ENCODE measurements around the gene RAD1. TPM values are rescaled to one million over a fixed set of nuclear protein-coding genes. Genes with fewer than 3 reads are reported as not detected.

The RAD1 gene
- total and polyA plus RNA-seq, 11 donors = 12.8 to 29.6 (median 22.7) TPM

DNA sequence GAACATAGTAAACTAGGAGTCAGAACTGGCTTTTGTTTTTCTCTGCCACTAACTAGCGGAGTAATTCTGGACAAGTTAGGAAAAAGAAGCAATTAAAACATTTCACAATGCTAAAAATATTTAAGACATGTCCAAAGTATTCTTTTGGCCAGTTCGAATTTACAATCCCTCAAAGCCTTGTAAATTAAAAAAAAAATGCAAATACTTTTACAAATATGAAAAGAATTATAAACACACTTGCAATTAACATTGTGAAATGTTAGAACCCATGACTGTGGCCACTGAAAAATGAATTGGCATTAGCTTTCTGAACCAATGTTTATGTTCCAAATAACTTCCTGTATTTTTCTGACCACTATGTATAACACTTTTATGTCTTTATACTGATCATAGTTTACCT, 2.2 kb downstream of the RAD1 start:
- 81 to 95% (median 89%) methylated on average over 2 of the region's 2 CpGs for WGBS, 4 donors
- intact Hi-C loops (cut with DNase I) = loop anchor here in 1 of 10 donors (10.0 kb wide), 1 partner anchor 908 kb away; the partner anchor contains the start of gene AMACR
- H3K27ac ChIP-seq = no peak overlapping the region
- no peak for TF ChIP-seq POLR2A (IDR thresholded peaks at IDR 0.05)
- TF ChIP-seq, protein P1, sequence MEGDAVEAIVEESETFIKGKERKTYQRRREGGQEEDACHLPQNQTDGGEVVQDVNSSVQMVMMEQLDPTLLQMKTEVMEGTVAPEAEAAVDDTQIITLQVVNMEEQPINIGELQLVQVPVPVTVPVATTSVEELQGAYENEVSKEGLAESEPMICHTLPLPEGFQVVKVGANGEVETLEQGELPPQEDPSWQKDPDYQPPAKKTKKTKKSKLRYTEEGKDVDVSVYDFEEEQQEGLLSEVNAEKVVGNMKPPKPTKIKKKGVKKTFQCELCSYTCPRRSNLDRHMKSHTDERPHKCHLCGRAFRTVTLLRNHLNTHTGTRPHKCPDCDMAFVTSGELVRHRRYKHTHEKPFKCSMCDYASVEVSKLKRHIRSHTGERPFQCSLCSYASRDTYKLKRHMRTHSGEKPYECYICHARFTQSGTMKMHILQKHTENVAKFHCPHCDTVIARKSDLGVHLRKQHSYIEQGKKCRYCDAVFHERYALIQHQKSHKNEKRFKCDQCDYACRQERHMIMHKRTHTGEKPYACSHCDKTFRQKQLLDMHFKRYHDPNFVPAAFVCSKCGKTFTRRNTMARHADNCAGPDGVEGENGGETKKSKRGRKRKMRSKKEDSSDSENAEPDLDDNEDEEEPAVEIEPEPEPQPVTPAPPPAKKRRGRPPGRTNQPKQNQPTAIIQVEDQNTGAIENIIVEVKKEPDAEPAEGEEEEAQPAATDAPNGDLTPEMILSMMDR (IDR thresholded peaks at IDR 0.05) = no peak
- peaks cover 0 to 48% (median 42%) of the 10 kb centered on the region in 9 donors for H3K36me3 ChIP-seq
- no peak overlapping the region for H3K4me3 ChIP-seq
- no peak for ATAC-seq
- no peaks in the 10 kb centered on the region for H3K9me3 ChIP-seq
- H3K27me3 ChIP-seq = no peaks in the 10 kb centered on the region
- H3K4me1 ChIP-seq = peaks cover 7 to 36% (median 24%) of the 10 kb centered on the region in 12 donors
- DNase-seq = no peak

DNA sequence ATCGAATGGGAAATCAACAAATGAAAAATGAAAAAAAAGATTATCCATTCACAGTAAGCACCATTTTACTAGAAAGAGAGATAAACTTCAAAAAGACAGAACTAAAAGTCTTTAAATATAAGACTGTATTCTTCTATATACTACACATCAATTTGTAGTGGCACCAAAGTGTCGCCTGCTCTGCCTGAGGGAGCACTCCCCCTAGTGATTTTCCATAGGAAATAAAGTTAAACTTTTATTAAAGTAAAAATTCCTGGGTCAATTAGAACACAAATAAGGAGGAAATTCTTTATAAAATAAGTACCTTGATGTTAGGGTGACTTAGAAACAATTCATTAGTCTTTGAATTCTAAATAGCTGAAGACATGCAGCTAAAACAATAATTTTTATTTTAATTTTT, 9.7 kb downstream of the RAD1 start:
- no peak for TF ChIP-seq POLR2A (IDR thresholded peaks at IDR 0.05)
- TF ChIP-seq, protein P1 (IDR thresholded peaks at IDR 0.05) = peak in 8 of 12 donors; percentile 19 to 48 (median 31)
- ATAC-seq (no peak), DNase-seq (no peak)
- Histone ChIP-seq H3K27me3 (no peaks in the 10 kb centered on the region), H3K9me3 (no peaks in the 10 kb centered on the region), H3K27ac (no peak overlapping the region), H3K4me1 (no peaks in the 10 kb centered on the region), H3K4me3 (no peak overlapping the region), H3K36me3 (peaks cover 0 to 60% (median 41%) of the 10 kb centered on the region in 9 donors)
- intact Hi-C loops (cut with DNase I) = no loop called here
- WGBS, 4 donors = 90 to 94% (median 91%) methylated on average over 2 of the region's 2 CpGs

GRCh38 chr5:34903260-34903659, 12.0 kb downstream of the RAD1 start:
- Histone ChIP-seq H3K4me3 (no peak overlapping the region), H3K4me1 (no peaks in the 10 kb centered on the region), H3K27ac (no peak overlapping the region), H3K9me3 (no peaks in the 10 kb centered on the region), H3K36me3 (peaks cover 0 to 37% (median 19%) of the 10 kb centered on the region in 9 donors), H3K27me3 (no peaks in the 10 kb centered on the region)
- no peak for ATAC-seq
- DNase-seq = no peak
- WGBS, 4 donors = 33 to 100% (median 89%) methylated on average over 1 of the region's 1 CpG
- intact Hi-C loops (cut with DNase I) = no loop called here
- TF ChIP-seq, protein P1 (IDR thresholded peaks at IDR 0.05) = no peak
- TF ChIP-seq POLR2A (IDR thresholded peaks at IDR 0.05) = no peak

- H3K4me3 ChIP-seq = no peak overlapping the region
- no peak for DNase-seq
- WGBS, 4 donors = 92 to 96% (median 94%) methylated on average over 6 of the region's 6 CpGs
- no peaks in the 10 kb centered on the region for H3K4me1 ChIP-seq
- H3K27ac ChIP-seq = no peak overlapping the region
- intact Hi-C loops (cut with DNase I) = no loop called here
- ATAC-seq = no peak
- H3K9me3 ChIP-seq = no peaks in the 10 kb centered on the region
- no peak for TF ChIP-seq POLR2A (IDR thresholded peaks at IDR 0.05)
- TF ChIP-seq, protein P1 (IDR thresholded peaks at IDR 0.05) = no peak
- H3K27me3 ChIP-seq = no peaks in the 10 kb centered on the region
- H3K36me3 ChIP-seq = peaks cover 0 to 18% (median 5%) of the 10 kb centered on the region in 9 donors
These were observed 14.7 kb downstream of the RAD1 start for GRCh38 chr5:34900652-34901051.

Data from heart left ventricle (tissue), 16 donors.